Sciatic nerve (tissue), 2 donors: Measurements from ENCODE around the gene NAP1L4. TPM values are rescaled to one million over a fixed set of nuclear protein-coding genes. Genes with fewer than 3 reads are reported as not detected.
"Not testable (repeated sequence)": the region's sequence is repeated elsewhere in the genome, so short reads cannot be mapped to it uniquely, and the experiment has no call there.

Source experiments
- ATAC-seq: fragments of 200-7000 bp; cut with Tn5 transposase; one replicate; pipeline ENCODE4 v1.9.1; 2020; ENCODE audit warnings: mild to moderate bottlenecking, moderate library complexity
- DNase-seq: peaks from one replicate; pipeline ENCODE4 v3.0.0-alpha.2; 2020; ENCODE audit warnings: low spot score
- intact Hi-C: fragments of 100-400 bp; cut with DNase I; formaldehyde crosslinking; loops from one replicate; pipeline ENCODE4 v1.14.2; 2022
- total RNA-seq: library from RNA; stranded (reverse); fragmentation: NEBNext Ultra II Directional; extraction: Animal tissue kit (Norgen Biotek cat#: 25700); gene quantifications from one replicate; pipeline ENCODE4 v1.2.1, GENCODE V29; 2021
- donor health status: DM: no; HTN: no; CAD: no.
- donor health status: DM: no; HTN: no; CAD: no.

The NAP1L4 gene
- total RNA-seq, 1 donor from 2014 or later = 173 TPM

GRCh38 chr11:2916892-2917645, 75.1 kb downstream of the NAP1L4 start:
- DNase-seq (no peak), ATAC-seq (no peak)
- intact Hi-C loops = no loop called here

GRCh38 chr11:2916114-2916891, 75.8 kb downstream of the NAP1L4 start:
- ATAC-seq (no peak), DNase-seq (no peak)
- intact Hi-C loops = no loop called here

- no peak for DNase-seq
- intact Hi-C loops = no loop called here
- ATAC-seq = no peak
Observed at GRCh38 chr11:2915473-2915872, 76.7 kb downstream of the NAP1L4 start.

- intact Hi-C loops = no loop called here
Observed at GRCh38 chr11:2914455-2915195, 77.5 kb downstream of the NAP1L4 start.

GRCh38 chr11:2913776-2914175, 78.4 kb downstream of the NAP1L4 start:
- DNase-seq = no peak
- intact Hi-C loops = no loop called here
- no peak for ATAC-seq

More at GRCh38 chr11:2914455-2915195, 77.5 kb downstream of the NAP1L4 start:
- DNase-seq (no peak), ATAC-seq (no peak)

- intact Hi-C loops = no loop called here
- DNase-seq = no peak
- ATAC-seq = no peak
Observed at GRCh38 chr11:2913019-2913431, 79.1 kb downstream of the NAP1L4 start.

GRCh38 chr11:2912498-2912897, 79.6 kb downstream of the NAP1L4 start:
- no peak for DNase-seq
- ATAC-seq = no peak
- intact Hi-C loops = no loop called here

GRCh38 chr11:2911785-2912391, 80.2 kb downstream of the NAP1L4 start:
- DNase-seq = no peak
- no peak for ATAC-seq
- intact Hi-C loops = no loop called here

GRCh38 chr11:2911088-2911784, 80.9 kb downstream of the NAP1L4 start:
- DNase-seq (no peak), ATAC-seq (no peak)
- intact Hi-C loops = no loop called here

- no peak for ATAC-seq
- intact Hi-C loops = no loop called here
- no peak for DNase-seq
Observed at GRCh38 chr11:2910401-2910955, 81.7 kb downstream of the NAP1L4 start.

- ATAC-seq (peak; percentile 74), DNase-seq (no peak)
- intact Hi-C loops = loop anchor here (10.0 kb wide), 1 partner anchor 715 kb away; no protein-coding TSS in a partner anchor
Observed at GRCh38 chr11:2909133-2909902, 82.8 kb downstream of the NAP1L4 start.

- no peak for DNase-seq
- intact Hi-C loops = loop anchor here (10.0 kb wide), 1 partner anchor 713 kb away; no protein-coding TSS in a partner anchor
- ATAC-seq = no peak
Observed at GRCh38 chr11:2908130-2908529, 84.0 kb downstream of the NAP1L4 start.

- not testable (repeated sequence) for DNase-seq, ATAC-seq
- intact Hi-C loops = loop anchor here (10.0 kb wide), 1 partner anchor 710 kb away; no protein-coding TSS in a partner anchor
Observed at GRCh38 chr11:2905299-2905698, 86.8 kb downstream of the NAP1L4 start.

GRCh38 chr11:2904153-2905052, 87.7 kb downstream of the NAP1L4 start:
- DNase-seq (no peak), ATAC-seq (no peak)
- intact Hi-C loops = loop anchor here (10.0 kb wide), 1 partner anchor 710 kb away; no protein-coding TSS in a partner anchor

- ATAC-seq = no peak
- intact Hi-C loops = loop anchor here (10.0 kb wide), 1 partner anchor 709 kb away; no protein-coding TSS in a partner anchor
- no peak for DNase-seq
Observed at GRCh38 chr11:2903672-2904011, 88.5 kb downstream of the NAP1L4 start.
